OCI-LY3 (cell line): ENCODE results near the gene NDUFAF5.
"Not testable (repeated sequence)": the region's sequence is repeated elsewhere in the genome, so short reads cannot be mapped to it uniquely, and the experiment has no call there.

Source experiments
- H2AFZ ChIP-seq: fragments of 200-600, 300-600 bp; shearing (Covaris generic); 2 replicates; pipeline ENCODE4 v1.6.0; 2014; ENCODE audit warnings: antibody characterized with exemption, low read depth, low read length
- H3K27ac ChIP-seq: fragments of 200-600, 300-600 bp; sonication (generic); 2 replicates; pipeline ENCODE4 v1.5.1; 2014; ENCODE audit warnings: mild to moderate bottlenecking, low read length, moderate library complexity, mixed read lengths
- H3K27me3 ChIP-seq: fragments of 200-600, 300-600 bp; sonication (generic); 2 replicates; pipeline ENCODE4 v1.6.1; 2014; ENCODE audit warnings: low read depth, low read length, mixed read lengths
- H3K36me3 ChIP-seq: fragments of 200-600, 300-600 bp; sonication (generic); replicated peaks from 2 replicates; pipeline ENCODE3; 2014; ENCODE audit warnings: low read depth, low read length, mixed read lengths
- H3K4me1 ChIP-seq: fragments of 300-600, 200-600 bp; sonication (generic); 2 replicates; pipeline ENCODE4 v1.6.1; 2014; ENCODE audit warnings: low read length, mixed read lengths
- H3K4me2 ChIP-seq: fragments of 200-600, 300-600 bp; sonication (generic); 2 replicates; pipeline ENCODE4 v1.6.1; 2014; ENCODE audit warnings: low read length, mixed read lengths
- H3K4me3 ChIP-seq: fragments of 300-600, 200-600 bp; sonication (generic); 2 replicates; pipeline ENCODE4 v1.5.1; 2014; ENCODE audit warnings: antibody characterized with exemption, mild to moderate bottlenecking, low read length, moderate library complexity
- H3K79me2 ChIP-seq: fragments of 300-600, 200-600 bp; shearing (Covaris generic); 2 replicates; pipeline ENCODE4 v1.6.1; 2014; ENCODE audit warnings: mild to moderate bottlenecking, low read length, mixed read lengths
- H3K9ac ChIP-seq: fragments of 300-600, 200-600 bp; shearing (Covaris generic); 2 replicates; pipeline ENCODE4 v1.6.0; 2014; ENCODE audit warnings: mild to moderate bottlenecking, low read length, moderate library complexity
- H3K9me3 ChIP-seq: fragments of 200-600, 300-600 bp; shearing (Covaris generic); 2 replicates; pipeline ENCODE4 v1.6.1; 2014; ENCODE audit warnings: low read length, mixed read lengths; ENCODE audit not compliant: insufficient read depth
- H4K20me1 ChIP-seq: fragments of 200-600, 300-600 bp; sonication (generic); 2 replicates; pipeline ENCODE4 v1.6.1; 2016; ENCODE audit warnings: low read length, mixed read lengths; ENCODE audit not compliant: insufficient read depth
- EZH2phosphoT487 ChIP-seq: fragments of 200-600 bp; shearing (Covaris generic); IDR thresholded peaks from 2 replicates; pipeline ENCODE4 v1.6.1; 2018; ENCODE audit warnings: antibody characterized with exemption, mixed run types, low read depth
- TF ChIP-seq, protein P1 (sequence below): fragments of 200-600, 300-600 bp; sonication (generic); IDR thresholded peaks from 2 replicates; pipeline ENCODE4 v1.5.1; 2014; ENCODE audit warnings: antibody characterized with exemption, low read length, low read depth

NDUFAF5 gene, protein sequence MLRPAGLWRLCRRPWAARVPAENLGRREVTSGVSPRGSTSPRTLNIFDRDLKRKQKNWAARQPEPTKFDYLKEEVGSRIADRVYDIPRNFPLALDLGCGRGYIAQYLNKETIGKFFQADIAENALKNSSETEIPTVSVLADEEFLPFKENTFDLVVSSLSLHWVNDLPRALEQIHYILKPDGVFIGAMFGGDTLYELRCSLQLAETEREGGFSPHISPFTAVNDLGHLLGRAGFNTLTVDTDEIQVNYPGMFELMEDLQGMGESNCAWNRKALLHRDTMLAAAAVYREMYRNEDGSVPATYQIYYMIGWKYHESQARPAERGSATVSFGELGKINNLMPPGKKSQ

DNA sequence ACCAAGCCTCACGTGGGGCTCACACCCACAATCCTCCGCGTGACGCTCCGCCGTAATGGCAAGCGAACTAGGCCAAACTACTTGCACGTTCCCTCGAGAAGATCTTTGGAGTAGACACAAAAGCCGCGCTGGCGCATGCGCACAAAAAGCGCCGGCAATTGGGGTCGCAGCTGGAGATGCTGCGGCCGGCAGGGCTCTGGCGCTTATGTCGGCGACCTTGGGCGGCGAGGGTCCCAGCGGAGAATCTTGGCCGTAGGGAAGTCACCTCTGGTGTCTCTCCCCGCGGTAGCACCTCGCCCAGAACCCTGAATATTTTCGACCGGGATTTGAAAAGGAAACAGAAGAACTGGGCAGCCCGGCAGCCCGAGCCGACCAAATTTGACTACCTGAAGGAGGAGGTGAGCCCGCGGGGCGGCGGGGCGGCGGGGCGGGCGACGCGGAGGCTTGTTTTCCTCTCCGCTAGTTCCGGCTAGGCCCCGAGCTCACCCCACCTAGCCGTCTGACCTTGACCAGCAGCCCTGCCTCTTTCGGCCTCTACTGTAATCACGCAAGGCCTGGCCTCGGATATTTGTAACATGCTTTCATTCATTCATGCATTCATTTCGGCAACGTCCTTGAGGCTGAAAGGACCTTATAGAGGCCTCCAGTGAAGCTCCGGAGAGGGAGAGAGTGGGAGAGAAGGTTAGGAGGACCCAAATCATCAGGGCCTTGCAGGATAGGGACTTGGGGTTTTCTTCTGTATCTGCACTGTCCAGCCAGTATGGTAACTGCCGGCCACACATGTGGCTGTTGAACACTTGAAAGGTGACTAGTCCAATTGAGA is at the start of gene NDUFAF5, which contains the start of gene ESF1:
NDUFAF5 (plus strand) TSS at position 136 of the 823 bp plus-strand sequence; CDS start at position 177, 41 bp downstream.
ESF1 (minus strand) TSS at position 27 of the 823 bp plus-strand sequence. CDS start 1,779 bp downstream, outside the sequence.
- H3K4me3 ChIP-seq, result peak within 1 kb of the TSS; percentile 84
- TF ChIP-seq, protein P1, sequence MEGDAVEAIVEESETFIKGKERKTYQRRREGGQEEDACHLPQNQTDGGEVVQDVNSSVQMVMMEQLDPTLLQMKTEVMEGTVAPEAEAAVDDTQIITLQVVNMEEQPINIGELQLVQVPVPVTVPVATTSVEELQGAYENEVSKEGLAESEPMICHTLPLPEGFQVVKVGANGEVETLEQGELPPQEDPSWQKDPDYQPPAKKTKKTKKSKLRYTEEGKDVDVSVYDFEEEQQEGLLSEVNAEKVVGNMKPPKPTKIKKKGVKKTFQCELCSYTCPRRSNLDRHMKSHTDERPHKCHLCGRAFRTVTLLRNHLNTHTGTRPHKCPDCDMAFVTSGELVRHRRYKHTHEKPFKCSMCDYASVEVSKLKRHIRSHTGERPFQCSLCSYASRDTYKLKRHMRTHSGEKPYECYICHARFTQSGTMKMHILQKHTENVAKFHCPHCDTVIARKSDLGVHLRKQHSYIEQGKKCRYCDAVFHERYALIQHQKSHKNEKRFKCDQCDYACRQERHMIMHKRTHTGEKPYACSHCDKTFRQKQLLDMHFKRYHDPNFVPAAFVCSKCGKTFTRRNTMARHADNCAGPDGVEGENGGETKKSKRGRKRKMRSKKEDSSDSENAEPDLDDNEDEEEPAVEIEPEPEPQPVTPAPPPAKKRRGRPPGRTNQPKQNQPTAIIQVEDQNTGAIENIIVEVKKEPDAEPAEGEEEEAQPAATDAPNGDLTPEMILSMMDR, result no peak
- no peak for TF ChIP-seq EZH2phosphoT487
- H3K9ac ChIP-seq, result peak within 1 kb of the TSS; percentile 84
- H3K27me3 ChIP-seq, result no peaks in the 10 kb centered on the region
- H2AFZ ChIP-seq, result peak within 1 kb of the TSS; percentile 83
- no peaks in the 10 kb centered on the region for H3K9me3 ChIP-seq
- H3K36me3 ChIP-seq, result peaks cover 34% of the 10 kb centered on the region
- H3K27ac ChIP-seq, result peak within 1 kb of the TSS; percentile 74
- H3K4me2 ChIP-seq, result peak within 1 kb of the TSS; percentile 81
- H4K20me1 ChIP-seq, result no peaks in the 10 kb centered on the region
- peaks cover 75% of the 10 kb centered on the region for H3K79me2 ChIP-seq
- H3K4me1 ChIP-seq, result peaks cover 18% of the 10 kb centered on the region

DNA sequence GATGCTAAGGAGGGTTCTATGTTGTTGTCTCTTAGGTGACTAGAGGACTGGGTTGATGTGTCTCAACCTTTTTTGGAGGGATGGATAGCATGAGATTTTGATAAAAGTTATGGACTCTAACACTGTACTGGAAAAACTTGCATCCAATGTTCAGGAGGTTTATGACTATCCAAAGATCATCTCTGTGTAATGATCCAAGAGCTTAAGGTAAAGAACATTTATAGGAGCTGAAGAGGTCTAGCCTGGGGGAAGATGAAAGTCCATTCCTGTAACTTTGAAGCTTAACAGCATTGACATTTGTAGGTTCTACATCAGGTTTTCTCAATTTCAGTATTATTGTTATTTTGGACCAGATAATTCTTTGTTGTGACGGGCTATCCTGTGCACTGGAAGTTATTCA is 49.0 kb upstream of the NDUFAF5 start:
- H3K36me3 ChIP-seq, result peaks cover 60% of the 10 kb centered on the region

DNA sequence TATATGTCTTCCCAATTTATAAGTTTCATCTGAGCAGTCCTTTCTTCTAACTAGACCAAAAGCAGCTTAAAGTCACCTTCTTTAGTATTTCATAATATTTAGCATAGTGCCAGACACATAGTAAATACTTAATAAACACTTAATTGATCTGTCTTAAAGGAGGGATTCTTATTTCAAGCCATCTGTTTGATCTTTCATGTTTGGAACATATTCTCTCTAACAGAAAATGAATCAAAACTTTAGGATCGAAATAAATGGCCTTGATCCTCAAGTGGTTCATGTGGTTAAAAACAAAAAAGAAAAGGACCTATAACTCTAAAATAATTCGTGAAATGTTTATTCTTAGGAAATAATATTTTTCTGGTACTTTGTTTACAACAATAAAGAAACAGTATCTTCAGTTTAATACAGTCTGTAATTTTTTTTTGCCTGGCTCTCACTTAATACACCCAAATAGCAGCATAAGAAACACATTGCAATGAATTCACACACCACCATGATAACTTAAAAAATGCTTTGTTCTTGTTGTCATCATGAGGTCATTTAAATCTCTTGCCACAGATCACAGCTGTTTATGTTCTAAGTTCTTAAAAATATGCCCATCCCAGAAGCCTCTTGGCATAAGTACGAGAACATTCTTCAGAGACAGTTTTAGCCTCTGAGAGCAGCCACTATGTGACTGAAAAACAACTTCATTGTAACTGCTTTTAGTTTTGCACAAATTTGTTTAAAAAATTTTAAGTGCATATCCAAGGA is 48.2 kb upstream of the NDUFAF5 start:
- Histone ChIP-seq H3K27ac (no peak overlapping the region), H3K9ac (no peak overlapping the region), H4K20me1 (no peaks in the 10 kb centered on the region), H3K79me2 (no peaks in the 10 kb centered on the region), H3K36me3 (peaks cover 63% of the 10 kb centered on the region), H3K4me2 (no peak overlapping the region), H3K27me3 (no peaks in the 10 kb centered on the region), H3K4me1 (no peaks in the 10 kb centered on the region), H2AFZ (no peak overlapping the region), H3K9me3 (peaks cover 12% of the 10 kb centered on the region), H3K4me3 (no peak overlapping the region)
- no peak for TF ChIP-seq EZH2phosphoT487
- TF ChIP-seq, protein P1, result no peak

More for the DNA sequence above, 49.0 kb upstream of the NDUFAF5 start:
- no peaks in the 10 kb centered on the region for H3K4me1 ChIP-seq
- no peak overlapping the region for H2AFZ ChIP-seq
- H4K20me1 ChIP-seq, result no peaks in the 10 kb centered on the region
- H3K79me2 ChIP-seq, result no peaks in the 10 kb centered on the region
- no peak overlapping the region for H3K4me3 ChIP-seq
- H3K27ac ChIP-seq, result no peak overlapping the region
- no peaks in the 10 kb centered on the region for H3K27me3 ChIP-seq
- no peak overlapping the region for H3K9ac ChIP-seq
- H3K4me2 ChIP-seq, result no peak overlapping the region
- TF ChIP-seq, protein P1, result no peak
- TF ChIP-seq EZH2phosphoT487, result no peak
- H3K9me3 ChIP-seq, result peaks cover 6% of the 10 kb centered on the region

DNA sequence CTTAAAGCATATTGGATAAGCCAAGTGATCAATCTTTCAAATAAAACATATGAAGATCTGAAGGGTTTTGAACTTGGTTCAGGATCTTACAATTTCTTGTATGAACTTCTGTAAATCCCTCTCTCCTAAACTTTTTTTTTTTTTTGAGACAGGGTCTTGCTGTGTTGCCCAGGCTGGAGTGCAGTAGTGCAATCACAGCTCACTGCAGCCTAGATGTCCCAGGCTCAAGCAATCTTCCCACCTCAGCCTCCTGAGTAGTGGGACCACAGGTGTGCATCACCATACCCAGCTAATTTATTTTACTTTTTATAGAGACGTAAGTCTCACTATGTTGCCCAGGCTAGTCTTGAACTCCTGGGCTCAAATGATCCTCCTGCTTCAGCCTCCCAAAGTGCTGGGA is 46.6 kb upstream of the NDUFAF5 start:
- not testable (repeated sequence) for H3K4me1 ChIP-seq, H3K4me3 ChIP-seq, H3K79me2 ChIP-seq, H3K4me2 ChIP-seq, H4K20me1 ChIP-seq, H2AFZ ChIP-seq, H3K27me3 ChIP-seq, H3K27ac ChIP-seq, H3K9ac ChIP-seq
- Histone ChIP-seq H3K36me3 (peaks cover 64% of the 10 kb centered on the region), H3K9me3 (peaks cover 12% of the 10 kb centered on the region)
